Measurements from ENCODE around the gene TSPAN11. TPM values are rescaled to one million over a fixed set of nuclear protein-coding genes. Genes with fewer than 3 reads are reported as not detected.
"Not testable (repeated sequence)": the region's sequence is repeated elsewhere in the genome, so short reads cannot be mapped to it uniquely, and the experiment has no call there.

Gene TSPAN11
- total RNA-seq, 1 donor from 2014 or later = 1.9 TPM

GRCh38 chr12:31008961-31009840, 82.7 kb downstream of the TSPAN11 start:
- intact Hi-C loops (cut with DNase I) = no loop called here
- peak; percentile 39 for DNase-seq (ENCODE audit: low spot score)

- no peak for DNase-seq (ENCODE audit: low spot score)
- intact Hi-C loops (cut with DNase I) = no loop called here
Measured at GRCh38 chr12:31009976-31010375, 83.4 kb downstream of the TSPAN11 start.

GRCh38 chr12:31011336-31011735, 84.8 kb downstream of the TSPAN11 start:
- intact Hi-C loops (cut with DNase I) = no loop called here
- DNase-seq (ENCODE audit: low spot score) = peak; percentile 29

GRCh38 chr12:31011746-31012566, 85.4 kb downstream of the TSPAN11 start:
- intact Hi-C loops (cut with DNase I) = no loop called here
- peak; percentile 73 for DNase-seq (ENCODE audit: low spot score)

GRCh38 chr12:31012567-31012891, 86.0 kb downstream of the TSPAN11 start:
- intact Hi-C loops (cut with DNase I) = not testable (repeated sequence)
- DNase-seq (ENCODE audit: low spot score) = peak; percentile 55

GRCh38 chr12:31015215-31015614, 88.7 kb downstream of the TSPAN11 start:
- intact Hi-C loops (cut with DNase I) = no loop called here
- peak; percentile 49 for DNase-seq (ENCODE audit: low spot score)

- intact Hi-C loops (cut with DNase I) = no loop called here
- peak; percentile 38 for DNase-seq (ENCODE audit: low spot score)
Measured at GRCh38 chr12:31016057-31016456, 89.5 kb downstream of the TSPAN11 start.

GRCh38 chr12:31017535-31017934, 91.0 kb downstream of the TSPAN11 start:
- peak; percentile 24 for DNase-seq (ENCODE audit: low spot score)
- intact Hi-C loops (cut with DNase I) = no loop called here

GRCh38 chr12:31018106-31018789, 91.7 kb downstream of the TSPAN11 start:
- intact Hi-C loops (cut with DNase I) = no loop called here
- peak; percentile 33 for DNase-seq (ENCODE audit: low spot score)

- intact Hi-C loops (cut with DNase I) = no loop called here
- no peak for DNase-seq (ENCODE audit: low spot score)
Measured at GRCh38 chr12:31018790-31019505, 92.4 kb downstream of the TSPAN11 start.

- intact Hi-C loops (cut with DNase I) = no loop called here
- no peak for DNase-seq (ENCODE audit: low spot score)
Measured at GRCh38 chr12:31019561-31019960, 93.0 kb downstream of the TSPAN11 start.

GRCh38 chr12:31019976-31020375, 93.4 kb downstream of the TSPAN11 start:
- peak; percentile 41 for DNase-seq (ENCODE audit: low spot score)
- intact Hi-C loops (cut with DNase I) = no loop called here

- intact Hi-C loops (cut with DNase I) = no loop called here
- peak; percentile 63 for DNase-seq (ENCODE audit: low spot score)
Measured at GRCh38 chr12:31020385-31021166, 94.0 kb downstream of the TSPAN11 start.

GRCh38 chr12:31021181-31021580, 94.6 kb downstream of the TSPAN11 start:
- DNase-seq (ENCODE audit: low spot score) = no peak
- intact Hi-C loops (cut with DNase I) = no loop called here

- DNase-seq (ENCODE audit: low spot score) = no peak
- intact Hi-C loops (cut with DNase I) = no loop called here
Measured at GRCh38 chr12:31021809-31022494, 95.4 kb downstream of the TSPAN11 start.

- intact Hi-C loops (cut with DNase I) = no loop called here
- no peak for DNase-seq (ENCODE audit: low spot score)
Measured at GRCh38 chr12:31023271-31023724, 96.8 kb downstream of the TSPAN11 start.

- intact Hi-C loops (cut with DNase I) = no loop called here
- no peak for DNase-seq (ENCODE audit: low spot score)
Measured at GRCh38 chr12:31026202-31026601, 99.7 kb downstream of the TSPAN11 start.

- intact Hi-C loops (cut with DNase I); DNase-seq (ENCODE audit: low spot score): not testable (repeated sequence)
Measured at GRCh38 chr12:31027006-31027405, 100.5 kb downstream of the TSPAN11 start.
